ENCODE measurements around the gene NDUFA8. TPM values are rescaled to one million over a fixed set of nuclear protein-coding genes. Genes with fewer than 3 reads are reported as not detected.

The NDUFA8 gene
- total RNA-seq, 4 donors from 2014 or later = 39.0 to 84.0 (median 71.9) TPM

DNA sequence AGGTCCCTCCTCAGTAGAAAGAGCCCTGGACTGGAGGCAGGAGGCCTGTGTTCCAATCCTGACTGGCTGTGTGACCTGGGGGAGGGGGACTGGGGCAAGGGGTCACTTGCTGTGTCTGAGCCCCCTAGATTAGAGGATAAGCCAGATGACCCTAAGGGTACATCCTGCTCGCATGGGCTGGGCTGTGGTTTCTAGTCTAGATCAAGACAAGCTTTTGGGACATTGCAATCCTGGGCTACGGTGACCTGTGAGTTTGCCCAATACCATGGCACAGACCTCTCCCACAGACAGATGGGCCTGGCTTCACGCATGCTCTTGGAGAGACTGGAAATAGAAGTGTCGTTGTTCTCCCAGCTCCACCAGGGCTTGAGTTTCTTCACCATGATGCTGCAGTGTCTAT, 27.0 kb downstream of the NDUFA8 start:
- ATAC-seq = no peak
- Histone ChIP-seq H3K4me3 (no peak overlapping the region), H3K27ac (no peak overlapping the region), H3K36me3 (no peaks in the 10 kb centered on the region), H3K9me3 (no peaks in the 10 kb centered on the region), H3K4me1 (peaks cover 0 to 15% (median 11%) of the 10 kb centered on the region in 3 donors), H3K27me3 (no peaks in the 10 kb centered on the region)
- WGBS, 2 donors (ENCODE audit: low coverage in 1 of 2) = 79% methylated on average over 2 of the region's 4 CpGs; no CpG with 5 or more reads in 1 of the 2 donors
- TF ChIP-seq POLR2A (IDR thresholded peaks at IDR 0.05) (no peak), POLR2AphosphoS5 (IDR thresholded peaks at IDR 0.05) (no peak), EP300 (IDR thresholded peaks at IDR 0.05) (no peak)
- TF ChIP-seq, protein P1, sequence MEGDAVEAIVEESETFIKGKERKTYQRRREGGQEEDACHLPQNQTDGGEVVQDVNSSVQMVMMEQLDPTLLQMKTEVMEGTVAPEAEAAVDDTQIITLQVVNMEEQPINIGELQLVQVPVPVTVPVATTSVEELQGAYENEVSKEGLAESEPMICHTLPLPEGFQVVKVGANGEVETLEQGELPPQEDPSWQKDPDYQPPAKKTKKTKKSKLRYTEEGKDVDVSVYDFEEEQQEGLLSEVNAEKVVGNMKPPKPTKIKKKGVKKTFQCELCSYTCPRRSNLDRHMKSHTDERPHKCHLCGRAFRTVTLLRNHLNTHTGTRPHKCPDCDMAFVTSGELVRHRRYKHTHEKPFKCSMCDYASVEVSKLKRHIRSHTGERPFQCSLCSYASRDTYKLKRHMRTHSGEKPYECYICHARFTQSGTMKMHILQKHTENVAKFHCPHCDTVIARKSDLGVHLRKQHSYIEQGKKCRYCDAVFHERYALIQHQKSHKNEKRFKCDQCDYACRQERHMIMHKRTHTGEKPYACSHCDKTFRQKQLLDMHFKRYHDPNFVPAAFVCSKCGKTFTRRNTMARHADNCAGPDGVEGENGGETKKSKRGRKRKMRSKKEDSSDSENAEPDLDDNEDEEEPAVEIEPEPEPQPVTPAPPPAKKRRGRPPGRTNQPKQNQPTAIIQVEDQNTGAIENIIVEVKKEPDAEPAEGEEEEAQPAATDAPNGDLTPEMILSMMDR (IDR thresholded peaks at IDR 0.05) = no peak

DNA sequence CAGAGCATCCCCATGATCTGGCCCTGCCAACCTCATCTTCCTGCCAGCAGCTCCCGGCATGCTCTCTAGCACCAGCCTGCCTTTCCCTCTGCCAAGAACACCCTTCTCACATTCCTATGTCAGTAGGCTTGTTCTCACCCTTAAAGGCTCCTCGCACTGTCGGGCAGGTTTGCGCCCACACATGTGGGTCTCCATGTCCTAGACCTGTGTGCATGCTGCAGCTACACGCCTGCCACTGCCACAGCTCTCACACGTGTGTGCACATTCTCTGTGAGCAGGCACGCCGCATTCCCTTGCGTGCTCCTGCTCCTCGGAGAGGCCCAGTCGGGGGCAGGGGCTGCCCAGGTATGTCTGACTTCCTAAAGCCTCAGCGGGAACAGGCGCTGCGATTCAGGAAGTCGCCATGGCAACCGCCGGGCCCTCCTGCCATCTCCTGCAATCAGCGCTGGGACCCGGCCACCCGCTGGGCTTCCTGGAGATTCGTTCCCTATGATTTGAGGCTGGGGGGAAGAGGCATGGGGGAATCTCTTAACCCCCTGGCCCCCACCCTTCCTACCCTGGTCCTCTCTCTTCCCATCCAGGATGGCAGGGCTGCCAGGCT, 28.1 kb downstream of the NDUFA8 start:
- ATAC-seq = no peak

DNA sequence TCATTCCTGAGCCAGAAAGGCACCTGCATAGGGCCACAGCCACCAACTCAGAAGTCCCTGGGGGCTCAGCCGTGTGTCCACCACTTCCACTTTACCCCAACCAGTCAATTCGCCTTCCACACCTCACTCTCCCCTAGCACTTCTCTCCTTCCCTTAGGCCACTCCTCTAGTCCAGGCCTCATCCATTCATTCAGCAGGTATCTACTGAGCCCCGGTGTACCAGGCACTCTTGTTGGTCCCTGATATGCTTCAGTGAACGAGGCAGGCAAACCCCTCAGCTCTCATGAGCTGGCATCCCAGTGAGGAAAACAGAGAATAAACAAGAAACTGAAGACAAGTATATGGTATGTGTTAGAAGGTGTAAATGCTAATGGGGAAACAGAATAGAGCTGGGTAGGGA, 28.7 kb downstream of the NDUFA8 start:
- H3K36me3 ChIP-seq = no peaks in the 10 kb centered on the region
- H3K27ac ChIP-seq = no peak overlapping the region
- no peaks in the 10 kb centered on the region for H3K9me3 ChIP-seq
- TF ChIP-seq POLR2A (IDR thresholded peaks at IDR 0.05) (no peak), POLR2AphosphoS5 (IDR thresholded peaks at IDR 0.05) (no peak), EP300 (IDR thresholded peaks at IDR 0.05) (no peak)
- TF ChIP-seq, protein P1 (IDR thresholded peaks at IDR 0.05) = no peak
- WGBS, 2 donors (ENCODE audit: low coverage in 1 of 2) = 66 to 97% methylated on average over 2 to 4 of the region's 4 CpGs
- H3K4me3 ChIP-seq = no peak overlapping the region
- peaks cover 16% of the 10 kb centered on the region for H3K27me3 ChIP-seq
- no peak for ATAC-seq
- H3K4me1 ChIP-seq = peaks cover 0 to 31% (median 22%) of the 10 kb centered on the region in 3 donors

More for the DNA sequence above, 28.1 kb downstream of the NDUFA8 start:
- Histone ChIP-seq H3K4me1 (peaks cover 0 to 25% (median 17%) of the 10 kb centered on the region in 3 donors), H3K4me3 (no peak overlapping the region), H3K27ac (no peak overlapping the region), H3K9me3 (no peaks in the 10 kb centered on the region), H3K36me3 (no peaks in the 10 kb centered on the region), H3K27me3 (peaks cover 10% of the 10 kb centered on the region)
- 17% methylated on average over 1 of the region's 21 CpGs; no CpG with 5 or more reads in 1 of the 2 donors for WGBS, 2 donors (ENCODE audit: low coverage in 1 of 2)
- no peak for TF ChIP-seq POLR2AphosphoS5 (IDR thresholded peaks at IDR 0.05)
- TF ChIP-seq POLR2A (IDR thresholded peaks at IDR 0.05) = no peak
- TF ChIP-seq EP300 (IDR thresholded peaks at IDR 0.05) = no peak
- TF ChIP-seq, protein P1 (IDR thresholded peaks at IDR 0.05) = no peak

DNA sequence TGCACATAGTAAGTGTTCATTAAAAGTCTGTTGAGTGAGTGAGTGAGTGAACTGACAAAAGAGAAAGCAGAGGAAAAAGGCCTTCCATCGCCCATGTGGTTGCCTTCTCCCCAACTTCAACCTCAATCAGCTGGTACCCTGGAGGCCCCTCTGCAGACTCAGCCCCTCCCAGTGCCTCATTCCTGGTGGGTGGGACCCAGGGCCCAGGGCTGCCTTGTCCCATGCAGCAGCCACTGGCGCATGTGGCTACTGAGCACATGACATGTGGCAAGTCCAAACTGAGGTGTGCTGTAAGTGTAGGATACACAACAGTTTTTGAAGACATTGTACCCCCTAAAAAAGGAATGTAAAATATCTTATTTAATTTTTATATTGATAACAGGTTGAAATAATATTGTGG, 29.6 kb downstream of the NDUFA8 start:
- no peak for TF ChIP-seq POLR2A (IDR thresholded peaks at IDR 0.05)
- TF ChIP-seq, protein P1 (IDR thresholded peaks at IDR 0.05) = no peak
- TF ChIP-seq POLR2AphosphoS5 (IDR thresholded peaks at IDR 0.05) = no peak
- no peak for TF ChIP-seq EP300 (IDR thresholded peaks at IDR 0.05)
- WGBS, 2 donors (ENCODE audit: low coverage in 1 of 2) = 90 to 100% methylated on average over 1 to 2 of the region's 2 CpGs
- no peak overlapping the region for H3K27ac ChIP-seq
- H3K27me3 ChIP-seq = peaks cover 23% of the 10 kb centered on the region
- no peak for ATAC-seq
- no peaks in the 10 kb centered on the region for H3K36me3 ChIP-seq
- no peaks in the 10 kb centered on the region for H3K9me3 ChIP-seq
- no peak overlapping the region for H3K4me3 ChIP-seq
- peaks cover 0 to 40% (median 27%) of the 10 kb centered on the region in 3 donors for H3K4me1 ChIP-seq

DNA sequence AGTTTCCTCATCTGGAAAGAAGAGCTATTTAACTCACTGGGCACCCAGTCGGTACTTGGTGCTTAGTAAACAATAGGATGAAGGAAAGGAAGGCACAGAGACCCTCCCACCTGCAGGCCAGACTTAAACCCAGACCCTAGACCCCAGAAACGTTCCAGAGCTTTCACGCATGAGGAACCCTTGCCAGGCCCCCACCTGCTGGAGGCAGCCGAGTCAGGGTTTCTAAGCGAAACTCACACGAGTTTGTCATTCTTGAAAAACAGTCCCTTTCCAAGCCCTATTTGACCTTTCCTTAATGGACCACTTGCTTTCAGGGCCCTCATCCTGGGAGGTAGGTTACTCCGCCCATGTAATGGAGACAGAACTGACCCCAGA, 30.6 kb downstream of the NDUFA8 start:
- 63 to 100% methylated on average over 1 to 6 of the region's 7 CpGs for WGBS, 2 donors (ENCODE audit: low coverage in 1 of 2)
- Histone ChIP-seq H3K4me3 (no peak overlapping the region), H3K4me1 (peaks cover 0 to 42% (median 27%) of the 10 kb centered on the region in 3 donors), H3K27me3 (peaks cover 30% of the 10 kb centered on the region), H3K27ac (peak overlapping the region in 1 of 4 donors; percentile 31), H3K9me3 (no peaks in the 10 kb centered on the region), H3K36me3 (no peaks in the 10 kb centered on the region)
- ATAC-seq = no peak
- TF ChIP-seq EP300 (IDR thresholded peaks at IDR 0.05) (no peak), POLR2AphosphoS5 (IDR thresholded peaks at IDR 0.05) (no peak), POLR2A (IDR thresholded peaks at IDR 0.05) (no peak)
- TF ChIP-seq, protein P1 (IDR thresholded peaks at IDR 0.05) = no peak
